ENCODE data around the gene GRM4. TPM values are rescaled to one million over a fixed set of nuclear protein-coding genes. Genes with fewer than 3 reads are reported as not detected.

GRM4 gene
- total and polyA plus RNA-seq, 9 of the 15 experiments (the other 6 are each of a cell fraction or from before 2014, with no cell fraction given): 0.18 TPM; not detected in 8

GRCh38 chr6:34056305-34057108, 89.4 kb downstream of the GRM4 start:
- ATAC-seq (peak; percentile 97), FAIRE-seq (peak; percentile 87), DNase-seq (ENCODE audit: extremely low read depth in 1 of 4, low spot score in 3 of 4) (peak; percentile 88 to 97 (median 94))
- Histone ChIP-seq H2AFZ (ENCODE audit: low read depth, low read length) (peak overlapping the region; percentile 60), H3K4me3 (no peak overlapping the region), H3K4me1 (replicated peaks in 1 of 2; ENCODE audit: control insufficient read depth in 2 of 2, insufficient read depth in 2 of 2, low read length in 2 of 2) (peaks cover 5 to 25% of the 10 kb centered on the region in 2 experiments; a peak in 4 of 5 replicates), H3K27me3 (ENCODE audit: control insufficient read depth in 2 of 2, insufficient read depth in 2 of 2, low read length in 2 of 2) (peaks cover 20 to 48% of the 10 kb centered on the region in 2 experiments; a peak in 4 of 5 replicates), H3K27ac (ENCODE audit: extremely low read depth, low read depth, low read length) (no peak overlapping the region), H3K9me1 (ENCODE audit: control insufficient read depth, insufficient read depth, low read length) (no peaks in the 10 kb centered on the region), H3K9ac (ENCODE audit: insufficient read depth in 1 of 2, low read depth in 2 of 2, low read length in 2 of 2) (peak overlapping the region in 1 of 2 experiments; percentile 80; a peak in 2 of 4 replicates), H3K79me2 (ENCODE audit: control insufficient read depth, insufficient read depth, low read length) (no peaks in the 10 kb centered on the region), H3K9me3 (replicated peaks; ENCODE audit: control insufficient read depth, insufficient read depth, low read depth, low read length) (no peaks in the 10 kb centered on the region), H3K4me2 (ENCODE audit: insufficient read depth, low read length) (peak overlapping the region; percentile 42; the same call in 1 of the 2 replicates), H4K20me1 (replicated peaks; ENCODE audit: control insufficient read depth, insufficient read depth, low read length) (peaks cover 9% of the 10 kb centered on the region), H3K36me3 (ENCODE audit: control insufficient read depth, insufficient read depth, low read length) (no peaks in the 10 kb centered on the region)
- 17% methylated on average over 30 of the region's 36 CpGs for WGBS (ENCODE audit: insufficient coverage, low coverage, missing lambda C conversion rate)
- ChIA-PET POLR2A (interaction anchor here (0.6 to 1.0 kb wide), 3 partner anchors 23 to 287 kb away, joined by 3 to 4 read pairs (median 3); no protein-coding TSS in a partner anchor), CTCF (ENCODE audit: low intra/inter-chr PET ratio) (no interaction called here)
- in situ Hi-C loops (cut with MboI) (loop anchor here (5.0 kb wide), 1 partner anchor 96 kb away; no protein-coding TSS in a partner anchor), intact Hi-C loops (cut with micrococcal nuclease) (loop anchor here (5.0 kb wide), 1 partner anchor 186 kb away; no protein-coding TSS in a partner anchor)
- no TSS peak for BruUV-seq (replicated peaks)
- TF ChIP-seq RCOR1 (IDR thresholded peaks at IDR 0.05; ENCODE audit: borderline replicate concordance in 1 of 2, low read depth in 2 of 2, low read length in 2 of 2) (0 out of 4 replicates have a peak, but pooled peaks of 1 of the 2 experiments have one; percentile 6), ATF1 (CRISPR knock-in tag; IDR thresholded peaks at IDR 0.05) (no peak), ATF1 (tag; IDR thresholded peaks at IDR 0.05) (0 out of 2 replicates have a peak, but pooled peaks have one; percentile 18), ETV5 (CRISPR knock-in tag; IDR thresholded peaks at IDR 0.05; ENCODE audit: low read depth) (peak; percentile 76; the same call in 1 of the 2 replicates), CXXC5 (CRISPR knock-in tag; IDR thresholded peaks at IDR 0.05) (peak; percentile 57), SRF (CRISPR knock-in tag; IDR thresholded peaks at IDR 0.05) (peak in 1 of 2 experiments; percentile 35; a peak in 1 of 4 replicates), POLR2G (IDR thresholded peaks at IDR 0.05; ENCODE audit: low read depth, low read length) (peak; percentile 34; the same call in 1 of the 2 replicates), ZFX (CRISPR knock-in tag; IDR thresholded peaks at IDR 0.05) (peak; percentile 83)
- TF ChIP-seq, protein P1, sequence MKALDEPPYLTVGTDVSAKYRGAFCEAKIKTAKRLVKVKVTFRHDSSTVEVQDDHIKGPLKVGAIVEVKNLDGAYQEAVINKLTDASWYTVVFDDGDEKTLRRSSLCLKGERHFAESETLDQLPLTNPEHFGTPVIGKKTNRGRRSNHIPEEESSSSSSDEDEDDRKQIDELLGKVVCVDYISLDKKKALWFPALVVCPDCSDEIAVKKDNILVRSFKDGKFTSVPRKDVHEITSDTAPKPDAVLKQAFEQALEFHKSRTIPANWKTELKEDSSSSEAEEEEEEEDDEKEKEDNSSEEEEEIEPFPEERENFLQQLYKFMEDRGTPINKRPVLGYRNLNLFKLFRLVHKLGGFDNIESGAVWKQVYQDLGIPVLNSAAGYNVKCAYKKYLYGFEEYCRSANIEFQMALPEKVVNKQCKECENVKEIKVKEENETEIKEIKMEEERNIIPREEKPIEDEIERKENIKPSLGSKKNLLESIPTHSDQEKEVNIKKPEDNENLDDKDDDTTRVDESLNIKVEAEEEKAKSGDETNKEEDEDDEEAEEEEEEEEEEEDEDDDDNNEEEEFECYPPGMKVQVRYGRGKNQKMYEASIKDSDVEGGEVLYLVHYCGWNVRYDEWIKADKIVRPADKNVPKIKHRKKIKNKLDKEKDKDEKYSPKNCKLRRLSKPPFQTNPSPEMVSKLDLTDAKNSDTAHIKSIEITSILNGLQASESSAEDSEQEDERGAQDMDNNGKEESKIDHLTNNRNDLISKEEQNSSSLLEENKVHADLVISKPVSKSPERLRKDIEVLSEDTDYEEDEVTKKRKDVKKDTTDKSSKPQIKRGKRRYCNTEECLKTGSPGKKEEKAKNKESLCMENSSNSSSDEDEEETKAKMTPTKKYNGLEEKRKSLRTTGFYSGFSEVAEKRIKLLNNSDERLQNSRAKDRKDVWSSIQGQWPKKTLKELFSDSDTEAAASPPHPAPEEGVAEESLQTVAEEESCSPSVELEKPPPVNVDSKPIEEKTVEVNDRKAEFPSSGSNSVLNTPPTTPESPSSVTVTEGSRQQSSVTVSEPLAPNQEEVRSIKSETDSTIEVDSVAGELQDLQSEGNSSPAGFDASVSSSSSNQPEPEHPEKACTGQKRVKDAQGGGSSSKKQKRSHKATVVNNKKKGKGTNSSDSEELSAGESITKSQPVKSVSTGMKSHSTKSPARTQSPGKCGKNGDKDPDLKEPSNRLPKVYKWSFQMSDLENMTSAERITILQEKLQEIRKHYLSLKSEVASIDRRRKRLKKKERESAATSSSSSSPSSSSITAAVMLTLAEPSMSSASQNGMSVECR (CRISPR knock-in tag; IDR thresholded peaks at IDR 0.05): 0 out of 2 replicates have a peak, but pooled peaks have one; percentile 40
- TF ChIP-seq, protein P2, sequence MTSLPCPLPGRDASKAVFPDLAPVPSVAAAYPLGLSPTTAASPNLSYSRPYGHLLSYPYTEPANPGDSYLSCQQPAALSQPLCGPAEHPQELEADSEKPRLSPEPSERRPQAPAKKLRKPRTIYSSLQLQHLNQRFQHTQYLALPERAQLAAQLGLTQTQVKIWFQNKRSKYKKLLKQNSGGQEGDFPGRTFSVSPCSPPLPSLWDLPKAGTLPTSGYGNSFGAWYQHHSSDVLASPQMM (CRISPR knock-in tag; IDR thresholded peaks at IDR 0.05): no peak
- TF ChIP-seq, protein P3, sequence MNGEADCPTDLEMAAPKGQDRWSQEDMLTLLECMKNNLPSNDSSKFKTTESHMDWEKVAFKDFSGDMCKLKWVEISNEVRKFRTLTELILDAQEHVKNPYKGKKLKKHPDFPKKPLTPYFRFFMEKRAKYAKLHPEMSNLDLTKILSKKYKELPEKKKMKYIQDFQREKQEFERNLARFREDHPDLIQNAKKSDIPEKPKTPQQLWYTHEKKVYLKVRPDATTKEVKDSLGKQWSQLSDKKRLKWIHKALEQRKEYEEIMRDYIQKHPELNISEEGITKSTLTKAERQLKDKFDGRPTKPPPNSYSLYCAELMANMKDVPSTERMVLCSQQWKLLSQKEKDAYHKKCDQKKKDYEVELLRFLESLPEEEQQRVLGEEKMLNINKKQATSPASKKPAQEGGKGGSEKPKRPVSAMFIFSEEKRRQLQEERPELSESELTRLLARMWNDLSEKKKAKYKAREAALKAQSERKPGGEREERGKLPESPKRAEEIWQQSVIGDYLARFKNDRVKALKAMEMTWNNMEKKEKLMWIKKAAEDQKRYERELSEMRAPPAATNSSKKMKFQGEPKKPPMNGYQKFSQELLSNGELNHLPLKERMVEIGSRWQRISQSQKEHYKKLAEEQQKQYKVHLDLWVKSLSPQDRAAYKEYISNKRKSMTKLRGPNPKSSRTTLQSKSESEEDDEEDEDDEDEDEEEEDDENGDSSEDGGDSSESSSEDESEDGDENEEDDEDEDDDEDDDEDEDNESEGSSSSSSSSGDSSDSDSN (IDR thresholded peaks at IDR 0.05; ENCODE audit: borderline replicate concordance in 1 of 2, low read depth in 2 of 2, low read length in 2 of 2): no peak
